PC-3 (cell line): ENCODE results near the gene AGAP1.

Experiments used
- CTCF ChIP-seq: fragments of 300-600 bp; sonication (generic); conservative IDR thresholded peaks from 2 replicates; pipeline ENCODE4 v1.5.1; 2017; ENCODE audit warnings: antibody characterized with exemption, low read depth, mild to moderate bottlenecking, low read length
- EZH2 ChIP-seq: fragments of 300-600 bp; sonication (generic); IDR thresholded peaks from one replicate; pipeline ENCODE4 v1.6.1; 2017; ENCODE audit warnings: antibody characterized with exemption, mild to moderate bottlenecking, low read length; ENCODE audit not compliant: unreplicated experiment
- EZH2phosphoT487 ChIP-seq: fragments of 300-600 bp; sonication (generic); IDR thresholded peaks from 2 replicates; pipeline ENCODE4 v1.6.1; 2018; ENCODE audit warnings: mild to moderate bottlenecking, antibody characterized with exemption, low read length, borderline replicate concordance

GRCh38 chr2:235577404-235578330 lies 83.8 kb downstream of the AGAP1 start:
- no peak for TF ChIP-seq CTCF
- no peak for TF ChIP-seq EZH2phosphoT487
- no peak for TF ChIP-seq EZH2
